Suprapubic skin (tissue), 4 donors: ENCODE data around the gene ATG9A. TPM values are rescaled to one million over a fixed set of nuclear protein-coding genes. Genes with fewer than 3 reads are reported as not detected.
A peak's percentile ranks its signal among the peaks of the same experiment; 100 is the strongest.

Source experiments
- DNase-seq, 2 donors: peaks; one replicate each; pipeline ENCODE4 v3.0.0-alpha.2; 2019; ENCODE audit warnings: low spot score in 2 of 2
- H3K27ac ChIP-seq: fragments of 200-600 bp; sonication (generic); one replicate; pipeline ENCODE4 v1.5.1; 2019
- H3K27me3 ChIP-seq: fragments of 200-600 bp; sonication (generic); one replicate; pipeline ENCODE4 v1.5.1; 2019
- H3K36me3 ChIP-seq: fragments of 200-600 bp; sonication (generic); one replicate; pipeline ENCODE4 v1.5.1; 2019
- H3K4me1 ChIP-seq: fragments of 200-600 bp; sonication (generic); one replicate; pipeline ENCODE4 v1.5.1; 2019
- H3K4me3 ChIP-seq: fragments of 200-600 bp; sonication (generic); one replicate; pipeline ENCODE4 v1.5.1; 2019; ENCODE audit warnings: mild to moderate bottlenecking
- H3K9me3 ChIP-seq: fragments of 200-600 bp; sonication (generic); one replicate; pipeline ENCODE4 v1.5.1; 2019
- CTCF ChIP-seq, 2 donors: fragments of 200-600 bp in 1 of 2; fragments of 450-650 bp in 1 of 2; sonication (generic) in 1 of 2; IDR thresholded peaks; one replicate each; pipeline ENCODE4 v1.5.1; 2016 to 2019; ENCODE audit warnings: antibody characterized with exemption in 2 of 2, mild to moderate bottlenecking in 1 of 2, moderate library complexity in 1 of 2
- EP300 ChIP-seq: sonication (generic); formaldehyde crosslinking; IDR thresholded peaks from one replicate; pipeline ENCODE4 v1.6.1; 2017; ENCODE audit warnings: antibody characterized with exemption
- POLR2A ChIP-seq, 2 donors: fragments of 450-650 bp; IDR thresholded peaks; one replicate each; pipeline ENCODE4 v1.6.1; 2017; ENCODE audit warnings: antibody characterized with exemption in 2 of 2, mild to moderate bottlenecking in 2 of 2, moderate library complexity in 2 of 2
- POLR2AphosphoS5 ChIP-seq, 3 donors: sonication (generic); formaldehyde crosslinking; IDR thresholded peaks; one replicate each; pipeline ENCODE4 v1.6.1; 2017; ENCODE audit warnings: antibody characterized with exemption in 3 of 3
- WGBS: methylation state at CpG from one replicate; pipeline ENCODE4 v1.1.5; 2018; 5-methylcytosine and 5-hydroxymethylcytosine counted together
- total RNA-seq, 4 donors: library from RNA; depleted of rRNA; stranded (reverse); fragments of >200 nt; gene quantifications; one replicate each; pipeline ENCODE4 v1.1.0, GENCODE V29; 2016

The ATG9A gene
- total RNA-seq, 4 donors from 2014 or later: 60.3 to 83.9 (median 64.6) TPM

- WGBS: 73% methylated on average over 7 of the region's 8 CpGs
- Histone ChIP-seq H3K27me3 (no peaks in the 10 kb centered on the region), H3K27ac (no peak overlapping the region), H3K36me3 (peaks cover 54% of the 10 kb centered on the region), H3K4me3 (no peak overlapping the region), H3K4me1 (peaks cover 18% of the 10 kb centered on the region), H3K9me3 (no peaks in the 10 kb centered on the region)
- TF ChIP-seq CTCF (IDR thresholded peaks at IDR 0.05) (no peak), EP300 (no peak), POLR2A (IDR thresholded peaks at IDR 0.05) (no peak), POLR2AphosphoS5 (IDR thresholded peaks at IDR 0.05) (no peak)
- DNase-seq: peak in 1 of 2 donors; percentile 57
Measured at GRCh38 chr2:219182331-219183150, 46.9 kb downstream of the ATG9A start.

- peak in 1 of 2 donors; percentile 37 for DNase-seq
- Histone ChIP-seq H3K36me3 (peaks cover 54% of the 10 kb centered on the region), H3K27ac (no peak overlapping the region), H3K9me3 (no peaks in the 10 kb centered on the region), H3K27me3 (no peaks in the 10 kb centered on the region), H3K4me1 (peaks cover 18% of the 10 kb centered on the region), H3K4me3 (no peak overlapping the region)
- no peak for TF ChIP-seq POLR2AphosphoS5 (IDR thresholded peaks at IDR 0.05)
- TF ChIP-seq EP300: no peak
- TF ChIP-seq POLR2A (IDR thresholded peaks at IDR 0.05): no peak
- no peak for TF ChIP-seq CTCF (IDR thresholded peaks at IDR 0.05)
- WGBS: 98% methylated on average over 6 of the region's 6 CpGs
Measured at GRCh38 chr2:219181531-219181930, 47.9 kb downstream of the ATG9A start.

GRCh38 chr2:219180961-219181360 is 48.5 kb downstream of the ATG9A start:
- no peak overlapping the region for H3K4me3 ChIP-seq
- H3K9me3 ChIP-seq: no peaks in the 10 kb centered on the region
- TF ChIP-seq POLR2A (IDR thresholded peaks at IDR 0.05) (no peak), CTCF (IDR thresholded peaks at IDR 0.05) (no peak), POLR2AphosphoS5 (IDR thresholded peaks at IDR 0.05) (no peak), EP300 (no peak)
- no peaks in the 10 kb centered on the region for H3K27me3 ChIP-seq
- 92% methylated on average over 5 of the region's 5 CpGs for WGBS
- peak in 1 of 2 donors; percentile 47 for DNase-seq
- H3K4me1 ChIP-seq: peaks cover 22% of the 10 kb centered on the region
- H3K36me3 ChIP-seq: peaks cover 54% of the 10 kb centered on the region
- no peak overlapping the region for H3K27ac ChIP-seq

- Histone ChIP-seq H3K36me3 (peaks cover 53% of the 10 kb centered on the region), H3K27ac (no peak overlapping the region), H3K27me3 (no peaks in the 10 kb centered on the region), H3K4me1 (peaks cover 33% of the 10 kb centered on the region), H3K4me3 (peak overlapping the region; percentile 85), H3K9me3 (no peaks in the 10 kb centered on the region)
- peak in 1 of 2 donors; percentile 56 for DNase-seq
- TF ChIP-seq POLR2A (IDR thresholded peaks at IDR 0.05): no peak
- no peak for TF ChIP-seq CTCF (IDR thresholded peaks at IDR 0.05)
- TF ChIP-seq POLR2AphosphoS5 (IDR thresholded peaks at IDR 0.05): no peak
- 91% methylated on average over 4 of the region's 9 CpGs for WGBS
Measured at GRCh38 chr2:219179601-219180465, 49.6 kb downstream of the ATG9A start.
